H1 (cell line): ENCODE results near the gene SLC27A2.

Experiments
- BCL11A ChIP-seq, 2 experiments: IDR thresholded peaks; one replicate each; pipeline ENCODE4 v1.6.1; 2011; ENCODE audit warnings: low read depth in 2 of 2, low read length in 2 of 2, mild to moderate bottlenecking in 2 of 2
- CBX8 ChIP-seq: fragments of 300-800, 300-1000 bp; sonication (generic); IDR thresholded peaks from 2 replicates; pipeline ENCODE4 v1.7.1; 2016; ENCODE audit warnings: low read depth, low read length, borderline replicate concordance
- EZH2 ChIP-seq: fragments of 200-600 bp; sonication (generic); IDR thresholded peaks from 2 replicates; pipeline ENCODE4 v1.7.1; 2012; ENCODE audit warnings: low read depth, mild to moderate bottlenecking, moderate library complexity, low read length, inconsistent platforms; ENCODE audit not compliant: severe bottlenecking
- POLR2A ChIP-seq, 2 experiments: IDR thresholded peaks; 1 replicate in 1 of 2; 2 replicates in 1 of 2; pipeline ENCODE4 v1.6.1; 2011; ENCODE audit warnings: low read depth in 2 of 2, low read length in 2 of 2, mild to moderate bottlenecking in 2 of 2; ENCODE audit errors: control extremely low read depth in 1 of 2
- RAD21 ChIP-seq, 2 experiments: IDR thresholded peaks in 1 of 2; conservative IDR thresholded peaks in 1 of 2; 2 replicates each; pipeline ENCODE4 v1.6.1; 2011; ENCODE audit warnings: low read depth in 2 of 2, low read length in 2 of 2, improper control_type of control experiment in 1 of 2, inconsistent platforms in 1 of 2, mild to moderate bottlenecking in 1 of 2, moderate library complexity in 1 of 2
- RXRA ChIP-seq: IDR thresholded peaks from 2 replicates; pipeline ENCODE4 v1.6.1; 2011; ENCODE audit warnings: low read depth, mild to moderate bottlenecking, low read length, moderate library complexity; ENCODE audit not compliant: insufficient read depth
- TF ChIP-seq, protein P1 (sequence below): IDR thresholded peaks from 2 replicates; pipeline ENCODE4 v1.6.1; 2011; ENCODE audit warnings: low read depth, mild to moderate bottlenecking, low read length; ENCODE audit not compliant: insufficient read depth
- TF ChIP-seq, protein P2 (sequence below), 3 experiments: IDR thresholded peaks; 1 replicate in 2 of 3; 2 replicates in 1 of 3; pipeline versions ENCODE4 v1.5.1 to v1.6.1; 2011; ENCODE audit warnings: low read length in 3 of 3, mild to moderate bottlenecking in 3 of 3, inconsistent platforms in 2 of 3, low read depth in 1 of 3, moderate library complexity in 1 of 3; ENCODE audit not compliant: insufficient read depth in 1 of 3; ENCODE audit errors: control extremely low read depth in 1 of 3
- TF ChIP-seq, protein P3 (sequence below): IDR thresholded peaks from 2 replicates; pipeline ENCODE4 v1.6.1; 2011; ENCODE audit warnings: low read length, improper control_type of control experiment

DNA sequence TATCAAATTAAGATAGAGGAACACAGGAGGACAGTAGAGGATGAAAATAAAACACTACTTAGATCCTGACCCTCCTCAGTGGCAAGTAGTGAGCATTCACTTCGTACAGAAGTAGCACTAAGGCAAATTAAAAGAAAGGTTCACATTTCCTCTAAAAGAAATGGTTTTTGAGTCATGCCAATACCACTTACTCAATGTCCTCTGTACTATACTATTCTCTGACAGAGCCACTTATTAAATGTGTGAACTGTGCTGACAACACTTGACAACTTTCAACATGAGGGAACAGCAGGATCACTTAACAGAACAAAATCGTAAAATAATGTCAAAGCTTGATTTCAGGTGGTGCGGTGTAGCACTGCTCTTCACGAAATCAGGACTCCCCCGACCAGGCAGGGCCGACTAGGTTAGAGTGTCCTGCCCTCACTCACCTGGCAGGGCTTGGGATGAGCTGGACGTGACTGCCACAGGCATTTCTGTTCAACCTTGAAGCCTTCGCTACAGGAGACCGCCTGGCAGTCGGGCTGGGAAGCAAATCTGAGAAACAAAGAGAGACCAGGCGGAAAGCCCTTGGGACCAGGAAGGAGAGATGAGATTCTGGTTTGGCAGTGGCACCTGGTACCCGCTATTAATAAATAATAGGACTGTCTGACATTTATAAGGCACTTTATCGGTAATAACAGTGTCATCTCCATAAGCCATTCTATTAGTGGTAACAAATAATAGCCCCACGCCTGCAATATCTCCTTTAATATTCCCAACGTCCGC is 611 bp upstream of the SLC27A2 start:
- TF ChIP-seq, protein P1, sequence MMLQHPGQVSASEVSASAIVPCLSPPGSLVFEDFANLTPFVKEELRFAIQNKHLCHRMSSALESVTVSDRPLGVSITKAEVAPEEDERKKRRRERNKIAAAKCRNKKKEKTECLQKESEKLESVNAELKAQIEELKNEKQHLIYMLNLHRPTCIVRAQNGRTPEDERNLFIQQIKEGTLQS = no peak
- TF ChIP-seq EZH2 (no peak), BCL11A (IDR thresholded peaks at IDR 0.05; ENCODE audit: low read depth in 2 of 2, low read length in 2 of 2) (no peak), POLR2A (IDR thresholded peaks at IDR 0.05; ENCODE audit: control extremely low read depth in 1 of 2, low read depth in 2 of 2, low read length in 2 of 2) (no peak), RXRA (no peak), RAD21 (IDR thresholded peaks at IDR 0.05 in 1 of 2, conservative IDR thresholded peaks at IDR 0.05 in 1 of 2; ENCODE audit: low read depth in 2 of 2, low read length in 2 of 2) (no peak), CBX8 (no peak)
- TF ChIP-seq, protein P2, sequence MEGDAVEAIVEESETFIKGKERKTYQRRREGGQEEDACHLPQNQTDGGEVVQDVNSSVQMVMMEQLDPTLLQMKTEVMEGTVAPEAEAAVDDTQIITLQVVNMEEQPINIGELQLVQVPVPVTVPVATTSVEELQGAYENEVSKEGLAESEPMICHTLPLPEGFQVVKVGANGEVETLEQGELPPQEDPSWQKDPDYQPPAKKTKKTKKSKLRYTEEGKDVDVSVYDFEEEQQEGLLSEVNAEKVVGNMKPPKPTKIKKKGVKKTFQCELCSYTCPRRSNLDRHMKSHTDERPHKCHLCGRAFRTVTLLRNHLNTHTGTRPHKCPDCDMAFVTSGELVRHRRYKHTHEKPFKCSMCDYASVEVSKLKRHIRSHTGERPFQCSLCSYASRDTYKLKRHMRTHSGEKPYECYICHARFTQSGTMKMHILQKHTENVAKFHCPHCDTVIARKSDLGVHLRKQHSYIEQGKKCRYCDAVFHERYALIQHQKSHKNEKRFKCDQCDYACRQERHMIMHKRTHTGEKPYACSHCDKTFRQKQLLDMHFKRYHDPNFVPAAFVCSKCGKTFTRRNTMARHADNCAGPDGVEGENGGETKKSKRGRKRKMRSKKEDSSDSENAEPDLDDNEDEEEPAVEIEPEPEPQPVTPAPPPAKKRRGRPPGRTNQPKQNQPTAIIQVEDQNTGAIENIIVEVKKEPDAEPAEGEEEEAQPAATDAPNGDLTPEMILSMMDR (IDR thresholded peaks at IDR 0.05; ENCODE audit: control extremely low read depth in 1 of 3, insufficient read depth in 1 of 3, low read depth in 1 of 3, low read length in 3 of 3) = no peak
- TF ChIP-seq, protein P3, sequence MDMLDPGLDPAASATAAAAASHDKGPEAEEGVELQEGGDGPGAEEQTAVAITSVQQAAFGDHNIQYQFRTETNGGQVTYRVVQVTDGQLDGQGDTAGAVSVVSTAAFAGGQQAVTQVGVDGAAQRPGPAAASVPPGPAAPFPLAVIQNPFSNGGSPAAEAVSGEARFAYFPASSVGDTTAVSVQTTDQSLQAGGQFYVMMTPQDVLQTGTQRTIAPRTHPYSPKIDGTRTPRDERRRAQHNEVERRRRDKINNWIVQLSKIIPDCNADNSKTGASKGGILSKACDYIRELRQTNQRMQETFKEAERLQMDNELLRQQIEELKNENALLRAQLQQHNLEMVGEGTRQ = no peak
